ENCODE data around the gene ETV1.

GRCh38 chr7:13849163-13849892 lies 140.1 kb downstream of the ETV1 start:
- TF ChIP-seq MAX (IDR thresholded peaks at IDR 0.05) (no peak), EP300 (IDR thresholded peaks at IDR 0.05; ENCODE audit: borderline replicate concordance) (no peak)
